Measurements from ENCODE around the gene ACVR1B. TPM values are rescaled to one million over a fixed set of nuclear protein-coding genes. Genes with fewer than 3 reads are reported as not detected.
A peak's percentile ranks its signal among the peaks of the same experiment; 100 is the strongest.

The ACVR1B gene
- total RNA-seq, result 10 to 100 TPM; 15.7 to 27.6 (median 23.5) TPM
- 1 to 10 TPM; 2.8 to 7.4 (median 2.8) TPM for polyA plus RNA-seq
- long read RNA-seq, donor 1, full-length matches to known transcripts, result 1 of 1 reads
- long read RNA-seq, donor 1, partial matches to known transcripts, result 0 of 1 reads
- long read RNA-seq, donor 1, other reads (novel, unspliced or antisense), result 0 of 1 reads
- long read RNA-seq, donor 2, full-length matches to known transcripts, result 5 of 29 reads
- long read RNA-seq, donor 2, partial matches to known transcripts, result 24 of 29 reads
- long read RNA-seq, donor 2, other reads (novel, unspliced or antisense), result 0 of 29 reads

- Histone ChIP-seq H3K4me1 (peaks cover 23 to 55% (median 44%) of the 10 kb centered on the region in 6 donors), H3K27ac (peak within 1 kb of the TSS; percentile 70 to 95 (median 87)), H3K36me3 (no peaks in the 10 kb centered on the region), H3K4me3 (peak within 1 kb of the TSS; percentile 59 to 95 (median 82)), H3K9me3 (no peaks in the 10 kb centered on the region), H3K27me3 (replicated peaks in 1 of 7) (no peaks in the 10 kb centered on the region)
- peak; percentile 97 for DNase-seq
- 0 to 1% (median 0%) methylated on average over 28 to 86 of the region's 86 CpGs for WGBS, 5 donors
- intact Hi-C loops (cut with DNase I; ENCODE audit: low total_unique reads), result no loop called here
- TF ChIP-seq POLR2AphosphoS5 (IDR thresholded peaks at IDR 0.05), result peak; percentile 42 to 74 (median 74)
- TF ChIP-seq POLR2A (IDR thresholded peaks at IDR 0.05), result no peak
- TF ChIP-seq CTCF (IDR thresholded peaks at IDR 0.05 in 8 of 11, conservative IDR thresholded peaks at IDR 0.05 in 3 of 11), result peak in 1 of 11 experiments; percentile 10
Observed at GRCh38 chr12:51951199-51951842, at the start of gene ACVR1B. Gene ACVR1B (plus strand): TSS chr12:51951699. CDS start chr12:51951744, 45 bp downstream.

- H3K36me3 ChIP-seq, result no peaks in the 10 kb centered on the region
- intact Hi-C loops (cut with DNase I; ENCODE audit: low total_unique reads), result no loop called here
- H3K27me3 ChIP-seq (replicated peaks in 1 of 7), result peaks cover 0 to 16% (median under 1%) of the 10 kb centered on the region in 7 donors
- no peak overlapping the region for H3K4me3 ChIP-seq
- no peak for TF ChIP-seq CTCF (IDR thresholded peaks at IDR 0.05 in 8 of 11, conservative IDR thresholded peaks at IDR 0.05 in 3 of 11)
- no peak for TF ChIP-seq POLR2A (IDR thresholded peaks at IDR 0.05)
- no peak for TF ChIP-seq POLR2AphosphoS5 (IDR thresholded peaks at IDR 0.05)
- WGBS, 5 donors, result 88 to 96% (median 94%) methylated on average over 11 of the region's 11 CpGs
- no peak for DNase-seq
- H3K4me1 ChIP-seq, result peaks cover 6 to 53% (median 35%) of the 10 kb centered on the region in 6 donors
- H3K27ac ChIP-seq, result no peak overlapping the region
- no peaks in the 10 kb centered on the region for H3K9me3 ChIP-seq
Observed at GRCh38 chr12:51901881-51902280, 49.6 kb upstream of the ACVR1B start.

GRCh38 chr12:51904951-51905470 is 46.5 kb upstream of the ACVR1B start:
- H3K27ac ChIP-seq, result peak overlapping the region; percentile 66 to 93 (median 88)
- no peaks in the 10 kb centered on the region for H3K9me3 ChIP-seq
- TF ChIP-seq POLR2AphosphoS5 (IDR thresholded peaks at IDR 0.05) (no peak), CTCF (IDR thresholded peaks at IDR 0.05 in 8 of 11, conservative IDR thresholded peaks at IDR 0.05 in 3 of 11) (no peak), POLR2A (IDR thresholded peaks at IDR 0.05) (no peak)
- peaks cover 10 to 60% (median 34%) of the 10 kb centered on the region in 6 donors for H3K4me1 ChIP-seq
- H3K27me3 ChIP-seq (replicated peaks in 1 of 7), result peaks cover 0 to 33% (median 9%) of the 10 kb centered on the region in 7 donors
- intact Hi-C loops (cut with DNase I; ENCODE audit: low total_unique reads), result no loop called here
- no peaks in the 10 kb centered on the region for H3K36me3 ChIP-seq
- no peak for DNase-seq
- H3K4me3 ChIP-seq, result no peak overlapping the region

All from spleen (tissue), 13 donors.